A673 (cell line): ENCODE data around the gene HYDIN. TPM values are rescaled to one million over a fixed set of nuclear protein-coding genes. Genes with fewer than 3 reads are reported as not detected.
"Not testable (repeated sequence)": the region's sequence is repeated elsewhere in the genome, so short reads cannot be mapped to it uniquely, and the experiment has no call there.

Experiments
- BruUV-seq: library from RNA; stranded (reverse); fragments of 400-500 nt; replicated peaks from 2 replicates; lab custom pipeline; 2021; lab: Mats Ljungman, UMichigan
- CTCF ChIA-PET: fragments of 300-600 bp; sonication (Branson Sonifier 250); formaldehyde crosslinking; loops from one replicate; lab custom pipeline; 2022; ENCODE audit warnings: antibody characterized with exemption; lab: Charles Lee
- POLR2A ChIA-PET: fragments of 300-600 bp; sonication (Branson Sonifier 250); formaldehyde crosslinking; loops from one replicate; lab custom pipeline; 2022; ENCODE audit warnings: antibody characterized with exemption; ENCODE audit not compliant: low non-redundant PET; lab: Charles Lee
- DNase-seq: peaks from one replicate; pipeline ENCODE4 v3.0.0-alpha.2; 2015; ENCODE audit warnings: low spot score
- H3K27ac ChIP-seq: fragments of 200-600 bp; sonication (generic); 2 replicates; pipeline ENCODE4 v1.5.1; 2016; ENCODE audit warnings: mixed run types, low read depth, mild to moderate bottlenecking, mixed read lengths, antibody characterized with exemption, low read length; ENCODE audit not compliant: poor library complexity, severe bottlenecking
- H3K27me3 ChIP-seq: fragments of 200-600 bp; sonication (generic); replicated peaks from 2 replicates; pipeline ENCODE4 v1.6.1; 2017; ENCODE audit warnings: mixed run types, low read depth, mild to moderate bottlenecking, mixed read lengths, antibody characterized with exemption, low read length; ENCODE audit not compliant: insufficient read depth, poor library complexity
- H3K36me3 ChIP-seq: fragments of 200-600 bp; sonication (generic); 2 replicates; pipeline ENCODE4 v1.6.1; 2016; ENCODE audit warnings: mixed run types, mild to moderate bottlenecking, mixed read lengths, antibody characterized with exemption, low read length; ENCODE audit not compliant: insufficient read depth, poor library complexity, severe bottlenecking
- H3K4me1 ChIP-seq: fragments of 200-600 bp; sonication (generic); 2 replicates; pipeline ENCODE4 v1.6.1; 2017; ENCODE audit warnings: mixed run types, mild to moderate bottlenecking, mixed read lengths, antibody characterized with exemption, low read length; ENCODE audit not compliant: insufficient read depth, poor library complexity, severe bottlenecking
- H3K4me3 ChIP-seq: fragments of 200-600 bp; sonication (generic); 2 replicates; pipeline ENCODE4 v1.5.1; 2016; ENCODE audit warnings: low read depth, mixed run types, mild to moderate bottlenecking, mixed read lengths, low read length; ENCODE audit not compliant: poor library complexity, severe bottlenecking
- H3K9me3 ChIP-seq: fragments of 200-600 bp; sonication (generic); 2 replicates; pipeline ENCODE4 v1.6.1; 2016; ENCODE audit warnings: mixed run types, low read depth, mild to moderate bottlenecking, mixed read lengths, antibody characterized with exemption, low read length; ENCODE audit not compliant: poor library complexity, severe bottlenecking
- intact Hi-C: fragments of 100-400 bp; cut with micrococcal nuclease; formaldehyde crosslinking; loops from one replicate; pipeline ENCODE4 v1.10.0; 2022; ENCODE audit not compliant: unreplicated experiment
- total RNA-seq: library from RNA; stranded (reverse); gene quantifications from 2 replicates; pipeline ENCODE4 v1.2.3, GENCODE V29; 2021

Gene HYDIN
- total RNA-seq, 1 experiment from 2014 or later: not detected

- H3K4me3 ChIP-seq, H3K36me3 ChIP-seq, intact Hi-C loops, H3K27ac ChIP-seq, H3K9me3 ChIP-seq, CTCF ChIA-PET, DNase-seq, H3K27me3 ChIP-seq, BruUV-seq, H3K4me1 ChIP-seq, POLR2A ChIA-PET: not testable (repeated sequence)
These were observed 262.2 kb downstream of the HYDIN start for GRCh38 chr16:70968332-70968731.

GRCh38 chr16:70960169-70960568, 270.4 kb downstream of the HYDIN start:
- CTCF ChIA-PET, H3K36me3 ChIP-seq, H3K4me3 ChIP-seq, H3K27me3 ChIP-seq, DNase-seq, H3K27ac ChIP-seq, H3K9me3 ChIP-seq, H3K4me1 ChIP-seq, POLR2A ChIA-PET, BruUV-seq, intact Hi-C loops: not testable (repeated sequence)

GRCh38 chr16:70954922-70955321, 275.6 kb downstream of the HYDIN start:
- H3K9me3 ChIP-seq, POLR2A ChIA-PET, intact Hi-C loops, CTCF ChIA-PET, DNase-seq, BruUV-seq, H3K36me3 ChIP-seq, H3K4me3 ChIP-seq, H3K4me1 ChIP-seq, H3K27ac ChIP-seq, H3K27me3 ChIP-seq: not testable (repeated sequence)

DNA sequence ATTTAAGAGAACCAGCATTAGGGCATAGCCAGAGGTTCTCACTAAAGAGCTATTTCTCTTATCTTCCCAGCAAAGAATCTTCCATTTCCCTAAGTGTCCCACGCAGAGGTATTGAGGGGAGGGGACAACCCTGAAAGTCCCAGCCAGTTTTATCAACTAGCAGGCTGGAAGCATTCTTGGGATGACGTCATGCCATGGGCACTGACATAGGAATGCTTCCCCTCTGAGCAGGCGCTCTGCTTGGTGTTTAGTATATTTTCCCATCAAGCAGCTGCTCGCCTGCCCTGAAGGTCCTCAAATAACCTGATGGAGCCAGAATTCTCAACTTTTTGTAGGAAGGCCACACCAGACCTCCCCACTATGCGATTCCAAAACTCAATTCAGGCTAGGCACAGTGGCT, 276.7 kb downstream of the HYDIN start:
- DNase-seq, H3K27ac ChIP-seq, H3K27me3 ChIP-seq, POLR2A ChIA-PET, BruUV-seq, CTCF ChIA-PET, H3K9me3 ChIP-seq, H3K4me1 ChIP-seq, H3K36me3 ChIP-seq, H3K4me3 ChIP-seq, intact Hi-C loops: not testable (repeated sequence)

- DNase-seq, H3K9me3 ChIP-seq, H3K27me3 ChIP-seq, intact Hi-C loops, H3K4me1 ChIP-seq, H3K4me3 ChIP-seq, BruUV-seq, H3K27ac ChIP-seq, POLR2A ChIA-PET, H3K36me3 ChIP-seq: not testable (repeated sequence)
- CTCF ChIA-PET: interaction anchor here (0.7 kb wide), 1 partner anchor 486 kb away, joined by 3 read pairs; no protein-coding TSS in a partner anchor
These were observed 287.0 kb downstream of the HYDIN start for GRCh38 chr16:70943551-70943950.

GRCh38 chr16:70939690-70940359, 290.7 kb downstream of the HYDIN start:
- H3K27me3 ChIP-seq, DNase-seq, POLR2A ChIA-PET, H3K4me1 ChIP-seq, H3K27ac ChIP-seq, H3K4me3 ChIP-seq, BruUV-seq, H3K36me3 ChIP-seq, H3K9me3 ChIP-seq, CTCF ChIA-PET, intact Hi-C loops: not testable (repeated sequence)

DNA sequence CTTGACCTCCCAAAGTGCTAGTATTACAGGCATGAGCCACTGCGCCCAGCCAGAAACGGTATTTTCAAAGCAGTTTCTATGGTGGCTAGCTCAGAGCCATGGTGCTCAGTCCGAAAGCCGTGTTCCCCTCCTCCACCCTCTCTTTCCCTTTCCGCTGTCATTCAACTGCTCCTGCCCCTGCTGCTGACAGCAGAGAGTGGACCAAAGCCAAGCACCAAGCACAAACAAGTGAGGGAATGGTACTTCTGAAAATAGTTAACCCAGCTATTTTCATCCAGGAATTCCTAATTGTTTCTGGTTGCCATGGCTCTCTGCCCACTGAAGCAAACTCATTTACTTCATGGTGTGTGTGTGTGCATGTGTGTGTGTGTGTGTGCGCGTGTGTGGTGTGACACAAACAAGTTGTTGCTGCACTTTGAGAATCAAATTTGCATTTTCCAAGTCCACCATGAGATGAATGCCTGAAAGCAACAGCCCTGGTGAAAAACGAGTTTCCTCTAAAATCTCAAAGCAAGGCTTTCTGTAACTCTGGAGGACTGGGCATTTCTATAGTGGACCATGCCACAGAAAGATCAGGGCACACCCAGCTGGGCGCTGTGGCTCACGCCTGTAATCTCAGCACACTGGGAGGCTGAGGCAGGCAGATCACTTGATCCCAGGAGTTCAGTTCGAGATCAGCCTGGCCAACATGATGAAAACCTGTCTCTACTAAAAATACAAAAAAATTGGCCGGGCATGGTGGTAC, 293.6 kb downstream of the HYDIN start:
- DNase-seq, CTCF ChIA-PET, H3K4me3 ChIP-seq, intact Hi-C loops, H3K4me1 ChIP-seq, H3K9me3 ChIP-seq, H3K27ac ChIP-seq, POLR2A ChIA-PET, H3K27me3 ChIP-seq, BruUV-seq, H3K36me3 ChIP-seq: not testable (repeated sequence)
